ENCODE measurements around the gene RBMS2.

GRCh38 chr12:56590237-56590830 lies 68.7 kb downstream of the RBMS2 start:
- TF ChIP-seq ZBTB7A (IDR thresholded peaks at IDR 0.05; ENCODE audit: low read depth): no peak
- TF ChIP-seq FOXM1 (IDR thresholded peaks at IDR 0.05; ENCODE audit: borderline replicate concordance, low read depth): no peak
- no peak for TF ChIP-seq EP300 (IDR thresholded peaks at IDR 0.05; ENCODE audit: borderline replicate concordance)
- no peak for TF ChIP-seq TAF1 (IDR thresholded peaks at IDR 0.05; ENCODE audit: low read depth)
- no peak for TF ChIP-seq USF1 (IDR thresholded peaks at IDR 0.05)
- no peak for TF ChIP-seq TEAD4 (IDR thresholded peaks at IDR 0.05)
- TF ChIP-seq YY1 (IDR thresholded peaks at IDR 0.05; ENCODE audit: low read depth): no peak

Data from Ishikawa (cell line).